ENCODE measurements around the gene ACTN2.

Gene ACTN2

DNA sequence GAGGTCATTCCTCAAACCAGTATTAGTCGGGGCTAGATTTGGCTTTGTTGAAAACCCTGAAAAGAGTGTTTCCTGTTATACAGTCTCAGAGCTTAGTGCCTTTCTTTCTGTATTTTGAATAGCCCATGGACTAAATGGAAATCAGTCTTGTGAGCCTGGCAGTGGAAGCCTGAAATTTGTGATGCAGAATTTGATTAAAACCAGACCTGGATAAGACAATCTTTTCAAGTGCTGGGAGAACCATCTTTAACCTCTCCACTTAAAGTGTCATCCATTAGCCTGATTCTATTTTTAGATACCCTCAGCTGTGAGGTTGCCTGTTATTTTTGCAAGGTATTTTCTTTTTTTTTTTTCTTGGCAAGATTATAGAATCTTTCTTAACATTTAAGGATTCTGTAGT, 19.5 kb downstream of the ACTN2 start:
- peaks cover 6% of the 10 kb centered on the region for H3K27me3 Mint-ChIP-seq
- no peak for DNase-seq (ENCODE audit: low spot score in 2 of 2)
- no peaks in the 10 kb centered on the region for H3K36me3 Mint-ChIP-seq
- H3K4me1 Mint-ChIP-seq: no peaks in the 10 kb centered on the region
- H3K9me3 Mint-ChIP-seq: no peaks in the 10 kb centered on the region
- no peak for ATAC-seq (ENCODE audit: low read depth)
- no peak overlapping the region for H3K4me3 Mint-ChIP-seq
- no peak overlapping the region for H3K27ac Mint-ChIP-seq

GRCh38 chr1:236706183-236706582, 19.9 kb downstream of the ACTN2 start:
- no peak overlapping the region for H3K27ac Mint-ChIP-seq
- no peaks in the 10 kb centered on the region for H3K9me3 Mint-ChIP-seq
- no peak overlapping the region for H3K4me3 Mint-ChIP-seq
- H3K36me3 Mint-ChIP-seq: no peaks in the 10 kb centered on the region
- H3K27me3 Mint-ChIP-seq: peaks cover 6% of the 10 kb centered on the region
- ATAC-seq (ENCODE audit: low read depth) (no peak), DNase-seq (ENCODE audit: low spot score in 2 of 2) (no peak)
- no peaks in the 10 kb centered on the region for H3K4me1 Mint-ChIP-seq

DNA sequence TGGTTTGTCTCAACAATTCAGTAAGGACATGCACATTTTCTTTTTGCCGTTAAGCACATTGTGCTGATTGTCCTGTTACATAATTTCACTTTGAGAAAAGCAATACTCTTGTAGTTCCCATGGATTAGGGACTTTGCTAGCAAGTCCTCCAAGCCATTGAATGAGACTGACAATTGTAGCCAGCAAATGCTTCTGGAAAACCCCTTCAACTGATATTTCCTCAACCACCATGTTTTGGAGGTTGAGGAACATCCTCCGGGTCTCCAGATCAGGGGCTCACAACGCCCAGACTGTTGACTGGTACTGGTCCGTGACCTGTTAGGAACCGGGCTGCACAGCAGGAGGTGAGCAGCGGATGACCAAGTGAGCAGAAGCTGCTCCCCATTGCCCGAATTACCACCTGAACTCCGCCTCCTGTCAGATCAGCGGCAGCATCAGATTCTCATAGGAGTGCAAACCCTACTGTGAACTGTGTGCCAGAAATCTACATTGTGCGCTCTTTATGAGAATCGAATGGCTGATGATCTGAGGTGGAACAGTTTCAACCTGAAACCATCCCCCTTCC, 24.1 kb downstream of the ACTN2 start:
- Mint-ChIP-seq H3K36me3 (no peaks in the 10 kb centered on the region), H3K27me3 (peaks cover 6% of the 10 kb centered on the region), H3K9me3 (no peaks in the 10 kb centered on the region), H3K4me3 (no peak overlapping the region), H3K4me1 (no peaks in the 10 kb centered on the region), H3K27ac (no peak overlapping the region)
- no peak for ATAC-seq (ENCODE audit: low read depth)
- no peak for DNase-seq (ENCODE audit: low spot score in 2 of 2)

DNA sequence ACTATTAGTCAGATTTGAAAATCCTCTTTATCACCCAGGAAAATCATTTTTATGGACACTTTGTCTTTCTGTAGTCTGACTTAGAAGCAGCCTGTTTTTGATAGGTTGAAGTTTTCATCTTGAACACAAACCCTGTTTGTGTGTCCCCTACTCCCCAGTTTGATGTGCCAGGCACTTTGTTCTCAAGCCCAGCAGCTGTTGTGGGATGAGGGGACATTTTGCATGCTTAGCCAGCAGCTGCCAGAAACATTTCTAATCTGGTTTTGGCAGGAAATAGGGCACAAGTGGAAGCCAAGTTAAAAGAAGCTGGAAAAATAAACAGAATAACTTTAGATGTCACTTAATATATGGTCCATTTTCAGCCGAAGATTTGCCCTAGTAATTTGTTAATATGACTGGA, 29.9 kb downstream of the ACTN2 start:
- DNase-seq (ENCODE audit: low spot score in 2 of 2) (no peak), ATAC-seq (ENCODE audit: low read depth) (no peak)
- Mint-ChIP-seq H3K27ac (no peak overlapping the region), H3K9me3 (no peaks in the 10 kb centered on the region), H3K27me3 (peaks cover 4% of the 10 kb centered on the region), H3K4me3 (no peak overlapping the region), H3K36me3 (no peaks in the 10 kb centered on the region), H3K4me1 (no peaks in the 10 kb centered on the region)

DNA sequence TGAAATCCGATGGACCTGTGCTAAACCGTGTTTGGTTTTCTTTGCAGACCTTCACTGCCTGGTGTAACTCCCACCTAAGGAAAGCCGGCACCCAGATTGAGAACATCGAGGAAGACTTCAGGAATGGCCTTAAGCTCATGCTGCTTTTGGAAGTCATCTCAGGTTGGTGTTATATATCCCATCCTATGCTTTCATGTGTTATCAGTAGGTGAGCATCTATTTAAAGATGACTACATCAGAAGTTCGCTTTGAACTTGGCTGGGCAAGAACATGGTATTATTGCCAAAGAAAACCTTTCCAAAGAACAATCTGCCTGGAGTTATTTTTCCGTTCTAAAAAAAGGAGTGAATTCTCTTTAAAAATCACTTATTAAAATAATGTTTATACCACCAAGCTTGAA, 31.5 kb downstream of the ACTN2 start:
- DNase-seq (ENCODE audit: low spot score in 2 of 2): no peak
- Mint-ChIP-seq H3K4me1 (no peaks in the 10 kb centered on the region), H3K4me3 (no peak overlapping the region), H3K27ac (no peak overlapping the region), H3K27me3 (peaks cover 2% of the 10 kb centered on the region), H3K9me3 (no peaks in the 10 kb centered on the region), H3K36me3 (no peaks in the 10 kb centered on the region)
- ATAC-seq (ENCODE audit: low read depth): no peak

GRCh38 chr1:236718328-236718727, 32.0 kb downstream of the ACTN2 start:
- H3K4me3 Mint-ChIP-seq: no peak overlapping the region
- peaks cover under 1% of the 10 kb centered on the region for H3K27me3 Mint-ChIP-seq
- no peaks in the 10 kb centered on the region for H3K4me1 Mint-ChIP-seq
- H3K27ac Mint-ChIP-seq: no peak overlapping the region
- no peaks in the 10 kb centered on the region for H3K9me3 Mint-ChIP-seq
- H3K36me3 Mint-ChIP-seq: no peaks in the 10 kb centered on the region
- ATAC-seq (ENCODE audit: low read depth): no peak
- DNase-seq (ENCODE audit: low spot score in 2 of 2): no peak

DNA sequence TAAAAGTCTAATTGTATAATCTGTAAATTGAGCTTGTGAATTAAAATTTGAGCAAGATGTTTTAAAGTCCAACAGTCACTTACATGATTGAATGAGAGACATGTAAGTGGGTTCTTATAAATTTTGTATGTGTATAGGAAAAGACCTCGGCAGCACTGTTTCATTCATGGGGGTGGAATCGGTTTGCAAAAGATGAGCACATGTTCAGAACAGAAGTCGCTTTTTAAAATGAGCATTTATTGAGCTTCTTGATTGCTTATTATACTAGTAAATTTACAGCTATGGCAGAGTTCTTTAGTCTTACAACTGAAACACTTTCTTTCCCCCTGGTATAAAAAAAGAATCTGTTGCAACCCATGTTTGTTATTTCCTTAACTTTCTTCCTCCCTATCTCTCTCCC, 33.9 kb downstream of the ACTN2 start:
- DNase-seq (ENCODE audit: low spot score in 2 of 2) (no peak), ATAC-seq (ENCODE audit: low read depth) (no peak)
- H3K36me3 Mint-ChIP-seq: peaks cover 2% of the 10 kb centered on the region
- no peak overlapping the region for H3K4me3 Mint-ChIP-seq
- H3K27ac Mint-ChIP-seq: no peak overlapping the region
- no peaks in the 10 kb centered on the region for H3K4me1 Mint-ChIP-seq
- H3K9me3 Mint-ChIP-seq: peaks cover 3% of the 10 kb centered on the region
- peaks cover 4% of the 10 kb centered on the region for H3K27me3 Mint-ChIP-seq

DNA sequence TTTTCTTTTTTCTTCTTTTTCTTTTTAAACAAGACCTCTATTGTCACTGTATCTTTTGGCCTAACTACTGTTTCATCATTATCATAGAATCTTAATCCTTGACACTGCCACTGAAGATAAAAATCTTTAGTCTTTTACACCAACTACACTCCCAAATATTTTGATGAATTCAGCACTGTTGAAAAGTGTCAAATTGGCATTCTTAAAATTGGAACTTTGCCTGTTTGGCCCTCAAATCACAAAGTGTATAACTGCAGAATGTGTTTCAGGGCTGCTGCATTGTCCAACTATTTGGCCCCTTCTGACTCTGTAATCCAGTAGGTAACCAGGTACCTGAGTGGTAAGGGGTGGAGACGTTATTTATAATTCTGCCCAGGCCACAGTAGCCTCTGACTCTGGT, 34.3 kb downstream of the ACTN2 start:
- Mint-ChIP-seq H3K4me1 (no peaks in the 10 kb centered on the region), H3K27me3 (peaks cover 4% of the 10 kb centered on the region), H3K27ac (no peak overlapping the region), H3K36me3 (peaks cover 2% of the 10 kb centered on the region), H3K4me3 (no peak overlapping the region), H3K9me3 (peaks cover 3% of the 10 kb centered on the region)
- DNase-seq (ENCODE audit: low spot score in 2 of 2) (no peak), ATAC-seq (ENCODE audit: low read depth) (no peak)

DNA sequence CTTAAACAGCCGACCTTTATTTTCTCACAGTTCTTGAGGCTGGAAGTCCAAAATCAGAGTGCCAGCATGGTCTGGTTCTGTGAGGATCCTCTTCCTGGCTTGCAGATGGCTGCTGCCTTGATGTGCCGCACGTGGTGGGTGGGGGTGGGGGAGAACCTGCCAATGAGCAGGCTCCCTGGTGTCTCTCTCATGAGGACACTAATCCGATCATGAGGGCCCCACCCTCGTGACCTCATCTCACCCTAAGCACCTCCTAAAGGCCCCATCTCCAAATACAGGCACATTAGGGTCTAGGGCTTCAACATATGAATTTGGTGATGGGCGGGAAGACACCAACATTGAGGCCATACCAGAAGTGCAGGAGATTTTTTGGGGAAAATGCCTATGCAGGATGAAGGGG, 37.8 kb downstream of the ACTN2 start:
- DNase-seq (ENCODE audit: low spot score in 2 of 2) (no peak), ATAC-seq (ENCODE audit: low read depth) (no peak)
- peaks cover 2% of the 10 kb centered on the region for H3K36me3 Mint-ChIP-seq
- H3K4me1 Mint-ChIP-seq: peaks cover 2% of the 10 kb centered on the region
- H3K9me3 Mint-ChIP-seq: peaks cover 3% of the 10 kb centered on the region
- H3K27me3 Mint-ChIP-seq: peaks cover 8% of the 10 kb centered on the region
- H3K27ac Mint-ChIP-seq: no peak overlapping the region
- no peak overlapping the region for H3K4me3 Mint-ChIP-seq

DNA sequence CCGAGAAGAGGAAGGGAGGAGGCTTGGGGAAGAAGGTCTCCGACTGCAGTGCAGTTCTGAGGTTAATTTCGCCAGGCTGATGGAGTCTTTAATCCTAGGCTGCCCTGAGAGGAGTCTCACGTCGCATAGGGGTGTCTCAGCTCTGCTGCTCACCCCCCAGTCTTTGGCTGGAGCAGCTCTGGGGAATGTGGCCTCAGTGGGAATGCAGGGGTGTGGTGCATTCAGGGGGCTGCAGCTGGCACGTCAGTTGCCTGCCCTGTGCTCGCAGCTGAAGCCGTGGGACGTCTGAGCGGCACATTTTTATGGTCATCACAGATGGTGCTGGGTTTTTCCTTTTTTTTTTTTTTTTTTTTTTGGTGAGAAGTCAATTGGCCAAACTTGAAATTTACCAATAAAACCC, 38.2 kb downstream of the ACTN2 start:
- peaks cover 2% of the 10 kb centered on the region for H3K36me3 Mint-ChIP-seq
- H3K9me3 Mint-ChIP-seq: peaks cover 3% of the 10 kb centered on the region
- H3K4me3 Mint-ChIP-seq: no peak overlapping the region
- no peak for DNase-seq (ENCODE audit: low spot score in 2 of 2)
- peaks cover 2% of the 10 kb centered on the region for H3K4me1 Mint-ChIP-seq
- H3K27me3 Mint-ChIP-seq: peaks cover 8% of the 10 kb centered on the region
- no peak overlapping the region for H3K27ac Mint-ChIP-seq
- no peak for ATAC-seq (ENCODE audit: low read depth)

GRCh38 chr1:236725668-236726067, 39.4 kb downstream of the ACTN2 start:
- peaks cover 3% of the 10 kb centered on the region for H3K9me3 Mint-ChIP-seq
- no peak for ATAC-seq (ENCODE audit: low read depth)
- H3K4me3 Mint-ChIP-seq: no peak overlapping the region

DNA sequence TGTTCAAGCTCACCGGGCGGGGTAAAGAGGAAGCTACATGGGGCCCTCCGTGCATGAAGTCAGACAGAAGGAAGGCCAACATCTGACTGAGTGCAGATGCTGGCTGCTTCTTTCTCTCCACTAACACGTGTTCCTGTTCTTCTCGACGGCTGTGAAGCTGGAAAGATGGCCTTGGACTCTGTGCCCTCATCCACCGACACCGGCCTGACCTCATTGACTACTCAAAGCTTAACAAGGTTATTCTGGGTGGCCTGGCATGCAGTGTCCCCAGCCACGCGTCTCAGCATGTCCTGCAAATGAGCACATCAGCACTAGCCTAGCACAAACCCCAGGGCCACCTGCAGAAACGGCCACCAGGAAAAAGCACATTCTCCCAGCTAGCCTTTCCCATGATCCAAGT, 41.2 kb downstream of the ACTN2 start:
- Mint-ChIP-seq H3K36me3 (peaks cover 2% of the 10 kb centered on the region), H3K9me3 (peaks cover 3% of the 10 kb centered on the region), H3K27me3 (peaks cover 8% of the 10 kb centered on the region), H3K4me1 (peaks cover 2% of the 10 kb centered on the region), H3K27ac (no peak overlapping the region), H3K4me3 (no peak overlapping the region)
- DNase-seq (ENCODE audit: low spot score in 2 of 2) (no peak), ATAC-seq (ENCODE audit: low read depth) (no peak)

More at GRCh38 chr1:236725668-236726067, 39.4 kb downstream of the ACTN2 start:
- H3K27me3 Mint-ChIP-seq: peaks cover 8% of the 10 kb centered on the region
- DNase-seq (ENCODE audit: low spot score in 2 of 2): no peak
- no peak overlapping the region for H3K27ac Mint-ChIP-seq
- H3K4me1 Mint-ChIP-seq: peaks cover 2% of the 10 kb centered on the region
- H3K36me3 Mint-ChIP-seq: peaks cover 2% of the 10 kb centered on the region

GRCh38 chr1:236728752-236729151, 42.5 kb downstream of the ACTN2 start:
- Mint-ChIP-seq H3K4me3 (no peak overlapping the region), H3K4me1 (peaks cover 2% of the 10 kb centered on the region), H3K27me3 (peaks cover 8% of the 10 kb centered on the region), H3K9me3 (peaks cover 3% of the 10 kb centered on the region), H3K36me3 (peaks cover 2% of the 10 kb centered on the region), H3K27ac (no peak overlapping the region)
- ATAC-seq (ENCODE audit: low read depth): no peak
- no peak for DNase-seq (ENCODE audit: low spot score in 2 of 2)

DNA sequence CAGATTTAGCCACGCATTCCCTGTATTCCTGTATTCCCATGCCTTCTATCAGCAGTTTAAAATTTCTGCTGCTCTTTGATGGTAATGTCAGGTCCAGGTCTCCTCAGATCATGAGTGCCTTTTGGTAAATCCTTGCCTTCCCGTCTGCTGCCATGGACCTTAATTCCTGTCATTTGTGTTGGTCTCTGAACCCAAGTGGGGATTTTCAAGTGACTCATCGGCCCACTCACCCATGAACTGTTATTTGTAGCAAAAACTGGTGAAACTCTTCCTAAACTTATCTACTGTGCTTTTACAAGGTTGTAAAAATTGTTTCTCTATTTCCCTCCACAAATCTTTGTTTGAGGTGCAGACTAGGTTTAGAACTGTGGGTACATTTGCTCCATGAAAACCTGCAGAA, 47.4 kb downstream of the ACTN2 start:
- H3K27ac Mint-ChIP-seq: no peak overlapping the region
- no peaks in the 10 kb centered on the region for H3K36me3 Mint-ChIP-seq
- ATAC-seq (ENCODE audit: low read depth) (no peak), DNase-seq (ENCODE audit: low spot score in 2 of 2) (no peak)
- no peaks in the 10 kb centered on the region for H3K9me3 Mint-ChIP-seq
- H3K4me3 Mint-ChIP-seq: no peak overlapping the region
- peaks cover 6% of the 10 kb centered on the region for H3K27me3 Mint-ChIP-seq
- H3K4me1 Mint-ChIP-seq: peaks cover 2% of the 10 kb centered on the region

DNA sequence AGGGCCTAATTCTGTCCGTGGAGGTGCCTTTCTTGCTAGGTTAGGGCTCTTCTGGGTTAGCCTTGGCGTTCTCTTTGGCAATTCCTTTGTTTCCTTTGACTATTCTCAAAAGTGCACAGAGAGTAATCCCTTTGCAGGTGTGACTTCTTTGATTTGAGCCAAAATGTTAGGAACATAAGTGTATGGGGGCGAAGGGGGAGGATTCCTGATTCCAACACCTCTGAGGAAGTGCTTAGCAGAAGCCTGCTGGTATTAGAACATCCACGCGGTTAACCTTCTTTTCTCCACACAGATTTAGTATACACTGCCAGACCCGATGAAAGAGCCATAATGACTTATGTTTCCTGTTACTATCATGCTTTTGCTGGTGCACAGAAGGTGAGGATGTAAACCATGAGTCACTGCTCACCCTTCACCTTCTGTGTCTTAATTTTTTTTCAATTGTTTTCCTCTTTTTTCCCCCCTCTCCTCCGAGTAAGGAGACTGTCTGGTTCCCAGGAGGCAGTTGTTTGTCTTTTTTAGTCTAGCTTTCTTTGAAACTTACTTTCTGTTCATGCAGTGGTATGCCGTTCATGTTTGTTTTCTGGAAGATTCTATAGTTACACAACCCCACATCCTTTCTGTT, 48.0 kb downstream of the ACTN2 start:
- Mint-ChIP-seq H3K27me3 (peaks cover 6% of the 10 kb centered on the region), H3K9me3 (no peaks in the 10 kb centered on the region), H3K27ac (no peak overlapping the region), H3K36me3 (no peaks in the 10 kb centered on the region), H3K4me3 (no peak overlapping the region), H3K4me1 (peaks cover 2% of the 10 kb centered on the region)
- ATAC-seq (ENCODE audit: low read depth): no peak
- no peak for DNase-seq (ENCODE audit: low spot score in 2 of 2)

Measured in memory B cell (primary cell).